ENCODE results near the gene MAP2K4. TPM values are rescaled to one million over a fixed set of nuclear protein-coding genes. Genes with fewer than 3 reads are reported as not detected.

The MAP2K4 gene
- total and polyA plus RNA-seq, 2 of the 8 experiments (the other 6 are each of a cell fraction or from before 2014, with no cell fraction given): 14.2 to 37.3 TPM

DNA sequence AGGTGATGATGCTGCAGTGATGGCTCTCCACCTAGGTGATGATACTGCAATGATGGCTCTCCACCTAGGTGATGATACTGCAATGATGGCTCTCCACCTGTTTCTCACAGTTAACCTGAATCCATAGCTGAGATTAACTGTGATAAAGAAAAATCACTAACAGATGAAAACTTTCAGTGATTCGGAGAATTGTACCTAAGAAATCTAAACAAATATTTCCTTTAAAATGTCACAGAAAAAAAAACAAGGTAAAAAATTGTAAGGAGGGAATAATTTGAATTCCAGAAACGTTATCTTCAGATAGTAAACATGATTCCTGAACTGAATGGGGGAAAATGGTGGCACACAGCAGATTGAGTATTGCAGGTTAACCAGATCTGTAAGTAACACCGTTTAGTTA is 113.4 kb downstream of the MAP2K4 start:
- no peaks in the 10 kb centered on the region; a peak in 1 of 7 replicates for H3K4me1 ChIP-seq (replicated peaks in 1 of 4; ENCODE audit: control insufficient read depth in 3 of 4, insufficient read depth in 4 of 4, low read length in 3 of 4)
- no peak overlapping the region for H2BK5ac ChIP-seq (ENCODE audit: low read depth, low read length)
- no peak overlapping the region for H3K23ac ChIP-seq (ENCODE audit: insufficient read length)
- H3K4ac ChIP-seq (replicated peaks; ENCODE audit: insufficient read length, low read depth, low read length): no peak overlapping the region
- no peak overlapping the region for H3K9ac ChIP-seq (replicated peaks in 1 of 4; ENCODE audit: extremely low read depth in 1 of 4, low read depth in 3 of 4, low read length in 3 of 4)
- H3K27me3 ChIP-seq (replicated peaks in 1 of 4; ENCODE audit: control insufficient read depth in 3 of 4, extremely low read depth in 1 of 4, insufficient read depth in 3 of 4, low read length in 3 of 4): no peaks in the 10 kb centered on the region
- no peak for FAIRE-seq
- CTCF ChIA-PET (ENCODE audit: partially characterized antibody): no interaction called here
- no peak overlapping the region for H3K56ac ChIP-seq (replicated peaks; ENCODE audit: insufficient read length, low read depth, low read length)
- H2BK12ac ChIP-seq (ENCODE audit: low read depth, low read length): no peak overlapping the region
- H2AFZ ChIP-seq (ENCODE audit: low read length): no peak overlapping the region
- H3K9me3 ChIP-seq (ENCODE audit: insufficient read depth in 2 of 2, low read depth in 1 of 2, low read length in 1 of 2): peaks cover 0 to 6% of the 10 kb centered on the region in 2 experiments; a peak in 1 of 4 replicates
- H4K91ac ChIP-seq (replicated peaks; ENCODE audit: insufficient read length, low read length): no peak overlapping the region
- no peak overlapping the region for H3K4me3 ChIP-seq (ENCODE audit: extremely low read depth in 1 of 4, insufficient read depth in 2 of 4, low read depth in 3 of 4, low read length in 4 of 4)
- H2BK20ac ChIP-seq (ENCODE audit: low read length): no peak overlapping the region
- POLR2A ChIA-PET (ENCODE audit: partially characterized antibody): no interaction called here
- H3K18ac ChIP-seq (ENCODE audit: extremely low read depth, low read length): no peak overlapping the region
- H4K8ac ChIP-seq (ENCODE audit: extremely low read depth, insufficient read depth, low read length): no peak overlapping the region
- TF ChIP-seq, protein P1, sequence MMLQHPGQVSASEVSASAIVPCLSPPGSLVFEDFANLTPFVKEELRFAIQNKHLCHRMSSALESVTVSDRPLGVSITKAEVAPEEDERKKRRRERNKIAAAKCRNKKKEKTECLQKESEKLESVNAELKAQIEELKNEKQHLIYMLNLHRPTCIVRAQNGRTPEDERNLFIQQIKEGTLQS (IDR thresholded peaks at IDR 0.05; ENCODE audit: insufficient read depth, low read depth, low read length): no peak
- no peak for TF ChIP-seq KDM4A (IDR thresholded peaks at IDR 0.05; ENCODE audit: low read depth, low read length, severe bottlenecking)
- TF ChIP-seq RBBP5 (IDR thresholded peaks at IDR 0.05; ENCODE audit: borderline replicate concordance, low read depth, low read length): no peak
- TF ChIP-seq, protein P2, sequence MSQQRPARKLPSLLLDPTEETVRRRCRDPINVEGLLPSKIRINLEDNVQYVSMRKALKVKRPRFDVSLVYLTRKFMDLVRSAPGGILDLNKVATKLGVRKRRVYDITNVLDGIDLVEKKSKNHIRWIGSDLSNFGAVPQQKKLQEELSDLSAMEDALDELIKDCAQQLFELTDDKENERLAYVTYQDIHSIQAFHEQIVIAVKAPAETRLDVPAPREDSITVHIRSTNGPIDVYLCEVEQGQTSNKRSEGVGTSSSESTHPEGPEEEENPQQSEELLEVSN (IDR thresholded peaks at IDR 0.05): no peak
- no peak for TF ChIP-seq GTF2F1 (IDR thresholded peaks at IDR 0.05; ENCODE audit: borderline replicate concordance, low read depth, low read length)
- no peak for TF ChIP-seq ZNF274 (IDR thresholded peaks at IDR 0.05; ENCODE audit: borderline replicate concordance, extremely low read depth, low read length)
- no peak for TF ChIP-seq SIRT6 (IDR thresholded peaks at IDR 0.05; ENCODE audit: low read length)
- TF ChIP-seq KDM1A (IDR thresholded peaks at IDR 0.05; ENCODE audit: borderline replicate concordance, low read length): no peak
- TF ChIP-seq SIN3A (conservative IDR thresholded peaks at IDR 0.05 in 1 of 2, IDR thresholded peaks at IDR 0.05 in 1 of 2; ENCODE audit: low read depth in 1 of 2, low read length in 2 of 2): no peak
- no peak for TF ChIP-seq SP2 (IDR thresholded peaks at IDR 0.05; ENCODE audit: low read length)
- no peak overlapping the region for H2BK120ac ChIP-seq (replicated peaks; ENCODE audit: low read depth, low read length)
- no peaks in the 10 kb centered on the region for H3K79me2 ChIP-seq (ENCODE audit: control insufficient read depth in 1 of 2, insufficient read depth in 2 of 2, low read length in 2 of 2)
- H3K4me2 ChIP-seq (ENCODE audit: insufficient read depth in 1 of 2, low read depth in 2 of 2, low read length in 2 of 2): no peak overlapping the region
- peaks cover 2 to 12% (median 10%) of the 10 kb centered on the region in 4 experiments; a peak in 6 of 8 replicates for H3K36me3 ChIP-seq (ENCODE audit: control insufficient read depth in 2 of 4, insufficient read depth in 4 of 4, low read length in 3 of 4)
- no peak overlapping the region for H4K5ac ChIP-seq (ENCODE audit: insufficient read length, low read depth, low read length)
- no peak overlapping the region for H3K14ac ChIP-seq (ENCODE audit: insufficient read length)
- no peak for DNase-seq (ENCODE audit: low read depth in 1 of 2, low spot score in 2 of 2)
- no peak overlapping the region for H2BK15ac ChIP-seq (ENCODE audit: low read length)
- no peak overlapping the region for H3K27ac ChIP-seq (ENCODE audit: low read depth, low read length)
- no peaks in the 10 kb centered on the region for H3K79me1 ChIP-seq (ENCODE audit: low read depth, low read length)
- H3K23me2 ChIP-seq (ENCODE audit: low read depth, low read length): no peaks in the 10 kb centered on the region
- H2AK5ac ChIP-seq (ENCODE audit: low read depth, low read length): no peak overlapping the region
- no peaks in the 10 kb centered on the region for H4K20me1 ChIP-seq (replicated peaks in 1 of 2; ENCODE audit: control insufficient read depth in 1 of 2, insufficient read depth in 2 of 2, low read length in 2 of 2)
- WGBS, 2 experiments (ENCODE audit: extremely low coverage in 1 of 2, insufficient coverage in 1 of 2, insufficient read length in 1 of 2, insufficient replicate concordance in 2 of 2, low coverage in 1 of 2, low lambda C conversion rate in 2 of 2, missing lambda C conversion rate in 1 of 2): 85% methylated on average over 3 of the region's 3 CpGs; no CpG with 5 or more reads in 1 of the 2 experiments
